Measurements from ENCODE around the gene OSBPL5.
A peak's percentile ranks its signal among the peaks of the same experiment; 100 is the strongest.
"Not testable (repeated sequence)": the region's sequence is repeated elsewhere in the genome, so short reads cannot be mapped to it uniquely, and the experiment has no call there.

The OSBPL5 gene

DNA sequence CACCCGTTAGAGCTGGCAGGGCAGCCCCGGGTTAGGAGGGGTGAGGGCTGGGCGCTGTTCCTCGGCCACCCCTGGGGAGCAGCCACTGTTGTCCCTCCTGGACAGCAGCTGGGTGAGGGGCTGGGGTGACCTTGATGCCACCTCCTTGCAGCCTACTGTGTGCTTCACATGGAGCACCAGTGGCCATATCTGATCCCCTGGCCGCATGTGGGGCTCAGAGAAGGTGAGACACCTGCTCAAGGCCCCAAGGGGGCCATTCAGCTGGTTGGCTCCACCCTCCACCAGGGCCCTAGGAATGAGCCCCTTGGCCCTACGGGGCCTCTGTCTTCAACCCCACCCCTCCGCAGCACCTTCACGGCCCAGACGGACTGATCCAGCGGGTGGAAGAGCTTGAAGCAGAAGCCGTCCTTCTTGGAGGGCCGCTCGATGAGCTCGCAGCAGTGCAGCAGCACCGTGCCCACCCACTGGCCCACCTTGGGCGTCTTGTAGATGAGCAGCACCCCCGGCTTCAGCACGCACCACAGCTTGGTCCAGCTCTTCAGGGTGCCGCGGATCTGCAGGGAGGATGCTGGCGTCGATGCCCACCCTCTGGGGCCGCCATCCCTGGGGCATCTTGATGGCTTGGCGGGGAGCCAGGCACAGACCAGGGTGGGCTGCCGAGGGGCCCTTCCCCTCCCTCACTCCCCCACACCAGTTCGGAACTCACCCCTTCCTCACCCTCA, 44.9 kb downstream of the OSBPL5 start:
- DNase-seq (ENCODE audit: low read depth) = no peak

- no peak for DNase-seq (ENCODE audit: low read depth)
Measured at GRCh38 chr11:3119141-3119821, 45.8 kb downstream of the OSBPL5 start.

DNA sequence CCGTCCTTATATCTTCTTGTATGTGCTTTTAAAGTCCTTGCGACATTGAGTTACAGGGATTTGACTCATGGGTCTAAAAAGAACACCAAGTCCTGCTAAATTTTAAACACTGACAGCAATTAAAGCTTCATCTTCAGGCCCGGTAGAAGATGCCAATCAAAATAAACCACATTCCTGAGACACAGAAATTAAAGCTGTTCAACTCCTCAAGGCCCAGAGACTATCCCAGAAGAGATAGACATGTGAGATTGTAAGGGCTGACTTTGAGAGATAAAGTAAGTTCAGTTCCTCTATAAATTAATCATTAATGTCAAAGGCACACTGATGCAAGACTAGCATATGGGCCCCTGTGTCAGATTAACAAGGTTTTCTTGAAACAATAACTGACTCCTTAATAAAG, 49.8 kb downstream of the OSBPL5 start:
- peak; percentile 78 for DNase-seq (ENCODE audit: low read depth)

GRCh38 chr11:3113661-3114060, 51.4 kb downstream of the OSBPL5 start:
- not testable (repeated sequence) for DNase-seq (ENCODE audit: low read depth)

- DNase-seq (ENCODE audit: low read depth) = peak; percentile 61
Measured at GRCh38 chr11:3111919-3112690, 53.0 kb downstream of the OSBPL5 start.

- DNase-seq (ENCODE audit: low read depth) = no peak
Measured at GRCh38 chr11:3111466-3111865, 53.6 kb downstream of the OSBPL5 start.

- peak; percentile 30 for DNase-seq (ENCODE audit: low read depth)
Measured at GRCh38 chr11:3109921-3110706, 55.0 kb downstream of the OSBPL5 start.

- DNase-seq (ENCODE audit: low read depth) = no peak
Measured at GRCh38 chr11:3109434-3109833, 55.7 kb downstream of the OSBPL5 start.

GRCh38 chr11:3108183-3108721, 56.9 kb downstream of the OSBPL5 start:
- DNase-seq (ENCODE audit: low read depth) = no peak

- DNase-seq (ENCODE audit: low read depth) = no peak
Measured at GRCh38 chr11:3107608-3108182, 57.4 kb downstream of the OSBPL5 start.

DNA sequence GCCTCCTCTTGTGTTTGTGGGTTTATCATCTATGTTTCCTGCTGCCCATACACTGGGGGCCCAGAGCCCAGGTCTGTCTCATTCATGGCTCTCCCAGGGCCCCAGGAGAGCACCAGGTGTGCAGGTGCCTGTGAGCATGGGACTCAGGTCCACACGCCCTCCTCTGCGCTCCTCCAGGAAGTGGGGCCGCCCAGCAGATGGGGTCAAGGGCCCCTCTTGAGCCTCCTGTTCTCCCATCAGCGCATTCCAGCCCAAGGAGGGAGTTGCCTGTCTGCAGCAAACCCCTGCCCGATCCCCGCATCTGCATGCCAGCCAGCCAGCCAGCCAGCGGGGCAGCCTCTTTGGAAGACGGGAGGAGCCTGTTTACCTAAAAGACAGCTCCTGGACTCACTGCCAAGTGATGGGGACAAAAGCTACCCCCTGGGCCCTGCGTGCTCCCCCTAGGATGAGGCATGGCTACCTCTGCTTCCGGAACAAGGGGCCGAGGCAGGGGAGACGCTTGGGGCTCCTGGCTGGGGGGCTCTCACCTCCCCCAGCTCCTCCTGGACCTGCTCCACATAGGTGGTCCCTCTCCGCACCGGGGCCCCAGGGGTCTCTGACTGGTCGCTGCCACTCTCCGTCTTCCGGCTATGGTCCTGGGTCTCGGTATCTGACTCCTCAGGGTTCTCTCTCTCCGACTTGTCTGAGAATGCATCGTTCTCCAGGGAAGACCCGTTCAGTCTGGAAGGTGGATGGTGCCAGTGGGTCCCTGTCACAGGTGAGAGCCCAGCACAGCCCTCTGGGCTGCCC, 58.2 kb downstream of the OSBPL5 start:
- no peak for DNase-seq (ENCODE audit: low read depth)

GRCh38 chr11:3105791-3106735, 59.0 kb downstream of the OSBPL5 start:
- no peak for DNase-seq (ENCODE audit: low read depth)

GRCh38 chr11:3104961-3105790, 59.9 kb downstream of the OSBPL5 start:
- no peak for DNase-seq (ENCODE audit: low read depth)

DNA sequence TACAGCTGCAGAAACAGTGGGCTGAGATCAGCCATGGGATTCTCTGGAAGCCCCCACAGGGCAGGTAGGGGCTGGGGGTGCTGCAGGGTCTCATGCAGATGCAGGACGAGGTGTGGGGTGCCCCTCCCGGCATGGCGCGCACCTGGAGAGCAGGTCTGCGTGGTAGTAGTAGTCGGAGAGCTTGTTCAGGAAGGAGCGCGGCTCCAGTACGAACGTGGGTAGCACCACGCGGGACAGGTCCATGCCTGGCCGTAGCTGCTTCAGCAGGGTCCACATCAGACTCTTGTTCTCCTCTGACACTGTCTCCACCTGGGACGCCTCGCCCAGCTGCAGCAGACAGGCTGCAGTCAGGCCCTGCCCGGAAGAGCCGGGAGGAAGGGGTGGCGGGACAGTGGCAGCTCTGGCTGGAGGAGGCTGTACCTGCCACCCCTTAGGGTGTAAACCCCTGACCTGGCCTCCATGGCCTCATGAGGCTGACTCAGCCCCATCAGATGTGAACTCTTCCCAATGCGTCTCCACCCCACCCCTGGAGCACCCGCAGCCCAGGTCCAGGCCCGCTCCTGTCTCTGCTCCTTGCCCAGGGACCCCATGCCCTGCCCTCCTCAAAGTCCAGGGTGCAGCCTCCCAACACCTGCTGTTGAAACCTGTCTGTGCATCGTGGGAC, 60.9 kb downstream of the OSBPL5 start:
- DNase-seq (ENCODE audit: low read depth) = no peak

DNA sequence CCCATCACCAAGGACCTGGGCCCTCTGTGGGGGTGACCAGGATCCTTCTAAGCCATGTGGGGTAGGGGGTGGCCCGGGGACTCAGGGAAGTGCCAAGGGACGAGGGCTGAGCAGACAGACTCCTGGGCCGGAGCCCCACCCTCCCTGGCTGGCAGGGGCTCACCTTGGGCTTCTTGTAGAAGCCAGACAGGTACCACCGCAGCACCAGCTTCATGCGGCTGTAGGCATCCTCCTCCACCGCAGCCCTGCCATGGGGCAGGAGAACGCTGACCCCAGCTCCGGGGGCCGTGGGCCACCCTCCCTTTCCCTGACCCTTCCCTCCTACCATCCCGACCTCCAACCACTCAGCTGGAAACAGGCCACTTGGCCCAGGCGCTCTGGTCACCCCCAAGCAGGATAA, 62.0 kb downstream of the OSBPL5 start:
- DNase-seq (ENCODE audit: low read depth) = no peak

- no peak for DNase-seq (ENCODE audit: low read depth)
Measured at GRCh38 chr11:3102641-3102921, 62.5 kb downstream of the OSBPL5 start.

DNA sequence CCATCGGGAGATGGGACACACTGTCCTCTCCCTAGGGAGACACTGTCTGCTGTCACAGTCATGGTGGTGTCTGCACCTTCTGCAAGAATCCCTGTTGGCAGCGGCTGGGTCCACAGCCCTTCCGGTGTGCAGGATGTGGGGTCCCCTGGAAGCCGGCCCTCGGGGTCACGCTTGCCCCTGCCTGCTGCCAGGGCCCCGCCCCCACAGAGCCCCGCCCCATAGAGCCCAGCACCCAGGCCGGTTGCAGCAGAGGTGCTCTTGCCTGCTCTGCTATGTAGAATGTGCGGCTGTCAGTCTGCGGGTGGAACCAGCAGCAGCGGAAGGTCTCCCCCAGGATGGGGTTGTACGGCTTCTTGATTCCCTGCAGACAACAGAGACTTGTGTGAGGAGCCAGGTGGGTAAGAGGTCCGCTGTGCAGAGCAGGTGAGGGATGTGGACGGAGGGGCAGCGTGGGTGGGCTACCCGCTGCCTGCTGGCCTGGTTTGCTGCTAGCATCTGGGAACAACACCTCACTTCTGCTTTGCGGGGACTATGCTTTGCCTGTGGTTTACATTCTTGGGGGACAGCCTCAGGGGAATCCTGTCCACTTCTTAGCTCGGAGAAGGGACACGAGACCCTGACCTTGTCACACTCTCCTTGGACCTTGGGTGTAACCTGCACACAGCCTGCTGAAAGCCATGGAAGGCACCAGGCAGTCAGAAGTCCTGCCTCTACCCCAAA, 63.0 kb downstream of the OSBPL5 start:
- no peak for DNase-seq (ENCODE audit: low read depth)

GRCh38 chr11:3099178-3099577, 65.9 kb downstream of the OSBPL5 start:
- DNase-seq (ENCODE audit: low read depth) = no peak

All from iris pigment epithelial cell (primary cell).